HepG2 (cell line): ENCODE measurements around the gene CD320. TPM values are rescaled to one million over a fixed set of nuclear protein-coding genes. Genes with fewer than 3 reads are reported as not detected.

Source experiments
- HDAC6 ChIP-seq: fragments of 200-600 bp; sonication (generic); IDR thresholded peaks from 2 replicates; pipeline ENCODE4 v1.7.0; 2017; ENCODE audit warnings: mild to moderate bottlenecking, antibody characterized with exemption, low read length, low read depth
- HMGXB3 ChIP-seq: sonication (generic); formaldehyde crosslinking; IDR thresholded peaks from 2 replicates; pipeline ENCODE4 v1.4.0; 2020; ENCODE audit warnings: missing genetic modification reagents, borderline replicate concordance
- NPAS2 ChIP-seq: sonication (generic); formaldehyde crosslinking; IDR thresholded peaks from 2 replicates; pipeline ENCODE4 v1.8.0; 2022; ENCODE audit warnings: mild to moderate bottlenecking, missing genetic modification reagents, borderline replicate concordance
- PHF8 ChIP-seq: sonication (generic); formaldehyde crosslinking; IDR thresholded peaks from 2 replicates; pipeline ENCODE4 v1.5.0; 2020; ENCODE audit warnings: missing genetic modification reagents
- RBAK ChIP-seq: sonication (generic); formaldehyde crosslinking; IDR thresholded peaks from 2 replicates; pipeline ENCODE4 v1.5.1; 2020; ENCODE audit warnings: mild to moderate bottlenecking, missing genetic modification reagents
- SMARCE1 ChIP-seq: fragments of 450-650 bp; IDR thresholded peaks from 2 replicates; pipeline ENCODE4 v1.6.1; 2017; ENCODE audit warnings: borderline replicate concordance
- TOPORS ChIP-seq: sonication (generic); formaldehyde crosslinking; IDR thresholded peaks from 2 replicates; pipeline ENCODE4 v1.8.0; 2023; ENCODE audit warnings: mild to moderate bottlenecking, missing genetic modification reagents
- ZC3H13 ChIP-seq: sonication (generic); formaldehyde crosslinking; IDR thresholded peaks from 2 replicates; pipeline ENCODE4 v1.8.1; 2023; ENCODE audit warnings: mild to moderate bottlenecking, missing genetic modification reagents, moderate library complexity
- ZFY ChIP-seq: sonication (generic); formaldehyde crosslinking; IDR thresholded peaks from 2 replicates; pipeline ENCODE4 v1.4.0; 2020; ENCODE audit warnings: missing genetic modification reagents
- ZMYM3 ChIP-seq: sonication (generic); formaldehyde crosslinking; IDR thresholded peaks from 2 replicates; pipeline ENCODE4 v1.5.1; 2020; ENCODE audit warnings: mild to moderate bottlenecking, missing genetic modification reagents
- ZNF431 ChIP-seq: sonication (generic); formaldehyde crosslinking; IDR thresholded peaks from 2 replicates; pipeline ENCODE4 v1.9.0; 2022; ENCODE audit warnings: missing genetic modification reagents, low read depth, mild to moderate bottlenecking, borderline replicate concordance
- ZNF580 ChIP-seq: IDR thresholded peaks from 2 replicates; pipeline ENCODE4 v1.6.1; 2016; ENCODE audit warnings: low read depth, borderline replicate concordance
- ZSCAN21 ChIP-seq: sonication (generic); formaldehyde crosslinking; IDR thresholded peaks from 2 replicates; pipeline ENCODE4 v1.8.0; 2022; ENCODE audit warnings: mild to moderate bottlenecking, missing genetic modification reagents, moderate library complexity, borderline replicate concordance
- ZXDC ChIP-seq: sonication (generic); formaldehyde crosslinking; IDR thresholded peaks from 2 replicates; pipeline ENCODE4 v1.5.0; 2020; ENCODE audit warnings: mild to moderate bottlenecking, missing genetic modification reagents
- polyA plus RNA-seq, 8 experiments: library from polyadenylated mRNA; depleted of rRNA in 3 of 8; stranded (reverse) in 7 of 8; unstranded in 1 of 8; fragments of >200 nt; fragmentation: Illumina TruSeq in 4 of 8; extraction: Trizol in 4 of 8; gene quantifications; 2 replicates each; pipeline versions ENCODE4 v1.2.1 to v1.2.3, GENCODE V29; 2011 to 2016; ENCODE audit warnings: low read depth in 4 of 8, missing spikeins in 1 of 8, mixed read lengths in 1 of 8; ENCODE audit not compliant: insufficient read depth in 1 of 8
- total RNA-seq, 5 experiments: library from RNA; depleted of rRNA; stranded (reverse); fragments of >200 nt; fragmentation: Illumina TruSeq; extraction: Trizol; gene quantifications; 2 replicates each; pipeline ENCODE4 v1.2.3, GENCODE V29; 2016; ENCODE audit warnings: low read depth in 1 of 5
- TF ChIP-seq, protein P1 (sequence below): sonication (generic); formaldehyde crosslinking; IDR thresholded peaks from 2 replicates; pipeline ENCODE4 v1.9.0; 2021; ENCODE audit warnings: missing genetic modification reagents, borderline replicate concordance
- TF ChIP-seq, protein P2 (sequence below): sonication (generic); formaldehyde crosslinking; IDR thresholded peaks from 2 replicates; pipeline ENCODE4 v1.4.0; 2020; ENCODE audit warnings: missing genetic modification reagents

CD320 gene
- total and polyA plus RNA-seq, 2 of the 13 experiments (the other 11 are each of a cell fraction or from before 2014, with no cell fraction given), result 83.1 to 99.9 TPM

GRCh38 chr19:8307965-8308866, at the start of gene CD320 (continued):
- TF ChIP-seq HMGXB3 (CRISPR knock-in tag) (no peak), ZSCAN21 (CRISPR knock-in tag) (peak; percentile 93), HDAC6 (no peak), ZNF580 (CRISPR knock-in tag) (peak; percentile 92; the same call in 1 of the 2 replicates), ZFY (peak; percentile 97), ZMYM3 (CRISPR knock-in tag) (peak; percentile 35; the same call in 1 of the 2 replicates), PHF8 (peak; percentile 91), ZXDC (CRISPR knock-in tag) (peak; percentile 91), ZC3H13 (CRISPR knock-in tag) (peak; percentile 96), RBAK (CRISPR knock-in tag) (no peak), NPAS2 (CRISPR knock-in tag) (no peak), ZNF431 (peak; percentile 92), TOPORS (peak; percentile 79), SMARCE1 (no peak)
- TF ChIP-seq, protein P1, sequence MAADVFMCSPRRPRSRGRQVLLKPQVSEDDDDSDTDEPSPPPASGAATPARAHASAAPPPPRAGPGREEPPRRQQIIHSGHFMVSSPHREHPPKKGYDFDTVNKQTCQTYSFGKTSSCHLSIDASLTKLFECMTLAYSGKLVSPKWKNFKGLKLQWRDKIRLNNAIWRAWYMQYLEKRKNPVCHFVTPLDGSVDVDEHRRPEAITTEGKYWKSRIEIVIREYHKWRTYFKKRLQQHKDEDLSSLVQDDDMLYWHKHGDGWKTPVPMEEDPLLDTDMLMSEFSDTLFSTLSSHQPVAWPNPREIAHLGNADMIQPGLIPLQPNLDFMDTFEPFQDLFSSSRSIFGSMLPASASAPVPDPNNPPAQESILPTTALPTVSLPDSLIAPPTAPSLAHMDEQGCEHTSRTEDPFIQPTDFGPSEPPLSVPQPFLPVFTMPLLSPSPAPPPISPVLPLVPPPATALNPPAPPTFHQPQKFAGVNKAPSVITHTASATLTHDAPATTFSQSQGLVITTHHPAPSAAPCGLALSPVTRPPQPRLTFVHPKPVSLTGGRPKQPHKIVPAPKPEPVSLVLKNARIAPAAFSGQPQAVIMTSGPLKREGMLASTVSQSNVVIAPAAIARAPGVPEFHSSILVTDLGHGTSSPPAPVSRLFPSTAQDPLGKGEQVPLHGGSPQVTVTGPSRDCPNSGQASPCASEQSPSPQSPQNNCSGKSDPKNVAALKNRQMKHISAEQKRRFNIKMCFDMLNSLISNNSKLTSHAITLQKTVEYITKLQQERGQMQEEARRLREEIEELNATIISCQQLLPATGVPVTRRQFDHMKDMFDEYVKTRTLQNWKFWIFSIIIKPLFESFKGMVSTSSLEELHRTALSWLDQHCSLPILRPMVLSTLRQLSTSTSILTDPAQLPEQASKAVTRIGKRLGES, result peak; percentile 86; the same call in 1 of the 2 replicates
- TF ChIP-seq, protein P2, sequence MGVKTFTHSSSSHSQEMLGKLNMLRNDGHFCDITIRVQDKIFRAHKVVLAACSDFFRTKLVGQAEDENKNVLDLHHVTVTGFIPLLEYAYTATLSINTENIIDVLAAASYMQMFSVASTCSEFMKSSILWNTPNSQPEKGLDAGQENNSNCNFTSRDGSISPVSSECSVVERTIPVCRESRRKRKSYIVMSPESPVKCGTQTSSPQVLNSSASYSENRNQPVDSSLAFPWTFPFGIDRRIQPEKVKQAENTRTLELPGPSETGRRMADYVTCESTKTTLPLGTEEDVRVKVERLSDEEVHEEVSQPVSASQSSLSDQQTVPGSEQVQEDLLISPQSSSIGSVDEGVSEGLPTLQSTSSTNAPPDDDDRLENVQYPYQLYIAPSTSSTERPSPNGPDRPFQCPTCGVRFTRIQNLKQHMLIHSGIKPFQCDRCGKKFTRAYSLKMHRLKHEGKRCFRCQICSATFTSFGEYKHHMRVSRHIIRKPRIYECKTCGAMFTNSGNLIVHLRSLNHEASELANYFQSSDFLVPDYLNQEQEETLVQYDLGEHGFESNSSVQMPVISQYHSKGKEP (CRISPR knock-in tag), result peak; percentile 75; the same call in 1 of the 2 replicates
